Mesendoderm (in vitro differentiated cells): ENCODE measurements around the gene TREM1.
A peak's percentile ranks its signal among the peaks of the same experiment; 100 is the strongest.

Experiments used
- DNase-seq: peaks from one replicate; pipeline ENCODE4 v3.0.0; 2013
- H2AK5ac ChIP-seq: 2 replicates; pipeline ENCODE4 v1.6.1; 2013; ENCODE audit warnings: low read length, inconsistent platforms
- H2BK120ac ChIP-seq: 2 replicates; pipeline ENCODE4 v1.6.1; 2013; ENCODE audit warnings: low read depth, mild to moderate bottlenecking, low read length, moderate library complexity, mixed read lengths
- H2BK15ac ChIP-seq: replicated peaks from 2 replicates; pipeline ENCODE4 v1.6.1; 2013; ENCODE audit warnings: low read depth, mild to moderate bottlenecking, moderate library complexity
- H2BK5ac ChIP-seq: 2 replicates; pipeline ENCODE4 v1.6.1; 2013; ENCODE audit warnings: low read length, inconsistent platforms
- H3K18ac ChIP-seq: 2 replicates; pipeline ENCODE4 v1.6.1; 2013; ENCODE audit warnings: mild to moderate bottlenecking, low read length, mixed read lengths
- H3K23ac ChIP-seq: one replicate; pipeline ENCODE4 v1.6.1; 2013; ENCODE audit warnings: low read length
- H3K27ac ChIP-seq: 2 replicates; pipeline ENCODE4 v1.5.1; 2013; ENCODE audit warnings: low read depth, mild to moderate bottlenecking, inconsistent platforms, low read length, moderate library complexity
- H3K27me3 ChIP-seq: 2 replicates; pipeline ENCODE4 v1.6.1; 2013; ENCODE audit warnings: low read length, control low read depth, mild to moderate bottlenecking, inconsistent platforms; ENCODE audit not compliant: insufficient read depth, poor library complexity
- H3K36me3 ChIP-seq: 2 replicates; pipeline ENCODE4 v1.6.1; 2013; ENCODE audit warnings: low read length, inconsistent platforms; ENCODE audit not compliant: control insufficient read depth, insufficient read depth
- H3K4ac ChIP-seq: one replicate; pipeline ENCODE4 v1.6.1; 2013; ENCODE audit warnings: low read depth, mild to moderate bottlenecking, low read length, moderate library complexity
- H3K4me1 ChIP-seq: 2 replicates; pipeline ENCODE4 v1.6.1; 2013; ENCODE audit warnings: low read depth, low read length, inconsistent platforms; ENCODE audit not compliant: control insufficient read depth
- H3K4me2 ChIP-seq: 2 replicates; pipeline ENCODE4 v1.6.1; 2013; ENCODE audit warnings: low read length
- H3K4me3 ChIP-seq: 2 replicates; pipeline ENCODE4 v1.5.1; 2013; ENCODE audit warnings: mild to moderate bottlenecking, low read length
- H3K56ac ChIP-seq: one replicate; pipeline ENCODE4 v1.6.1; 2013; ENCODE audit warnings: low read length
- H3K79me1 ChIP-seq: 2 replicates; pipeline ENCODE4 v1.6.1; 2013; ENCODE audit warnings: low read length, inconsistent platforms
- H3K79me2 ChIP-seq: 2 replicates; pipeline ENCODE4 v1.6.1; 2013; ENCODE audit warnings: mild to moderate bottlenecking, low read length; ENCODE audit not compliant: control insufficient read depth, insufficient read depth
- H3K9ac ChIP-seq: 2 replicates; pipeline ENCODE4 v1.6.1; 2013; ENCODE audit warnings: low read length, inconsistent platforms
- H4K5ac ChIP-seq: one replicate; pipeline ENCODE4 v1.6.1; 2013; ENCODE audit warnings: low read length
- H4K8ac ChIP-seq: one replicate; pipeline ENCODE4 v1.6.1; 2013; ENCODE audit warnings: low read depth, mild to moderate bottlenecking, control low read depth, low read length, moderate library complexity
- WGBS: extraction: QIAGEN DNeasy Blood & Tissue Kit; methylation state at CpG from one replicate; pipeline ENCODE4 v1.1.7; 2013; ENCODE audit warnings: low lambda C conversion rate, missing lambda C conversion rate; ENCODE audit not compliant: insufficient coverage; ENCODE audit errors: extremely low coverage; 5-methylcytosine and 5-hydroxymethylcytosine counted together

TREM1 gene

GRCh38 chr6:41289815-41290214 is 3.3 kb upstream of the TREM1 start:
- Histone ChIP-seq H3K56ac (no peak overlapping the region), H3K18ac (no peak overlapping the region), H3K27ac (no peak overlapping the region), H2BK15ac (no peak overlapping the region), H3K27me3 (no peaks in the 10 kb centered on the region), H3K4me2 (no peak overlapping the region), H3K79me2 (no peaks in the 10 kb centered on the region), H2BK120ac (no peak overlapping the region), H2AK5ac (no peak overlapping the region), H4K5ac (no peak overlapping the region), H2BK5ac (no peak overlapping the region), H3K79me1 (no peaks in the 10 kb centered on the region), H3K4ac (no peak overlapping the region), H3K4me1 (no peaks in the 10 kb centered on the region), H4K8ac (no peak overlapping the region), H3K36me3 (no peaks in the 10 kb centered on the region), H3K4me3 (no peak overlapping the region), H3K23ac (no peak overlapping the region), H3K9ac (no peak overlapping the region)
- WGBS, result no CpG with 5 or more reads among the region's 4 CpGs
- peak; percentile 14 for DNase-seq

- H3K4me3 ChIP-seq, result no peak overlapping the region
- H3K4me2 ChIP-seq, result no peak overlapping the region
- H3K18ac ChIP-seq, result no peak overlapping the region
- H2BK5ac ChIP-seq, result no peak overlapping the region
- no peak overlapping the region for H4K5ac ChIP-seq
- H3K4me1 ChIP-seq, result no peaks in the 10 kb centered on the region
- H3K56ac ChIP-seq, result no peak overlapping the region
- H3K23ac ChIP-seq, result no peak overlapping the region
- no peak overlapping the region for H2BK15ac ChIP-seq
- H3K36me3 ChIP-seq, result no peaks in the 10 kb centered on the region
- no peak overlapping the region for H4K8ac ChIP-seq
- H3K79me2 ChIP-seq, result no peaks in the 10 kb centered on the region
- no peak overlapping the region for H3K27ac ChIP-seq
- no peak overlapping the region for H2BK120ac ChIP-seq
- H3K9ac ChIP-seq, result no peak overlapping the region
- H3K27me3 ChIP-seq, result no peaks in the 10 kb centered on the region
- no peak for DNase-seq
- WGBS, result no CpG with 5 or more reads among the region's 2 CpGs
- H3K4ac ChIP-seq, result no peak overlapping the region
- no peaks in the 10 kb centered on the region for H3K79me1 ChIP-seq
- H2AK5ac ChIP-seq, result no peak overlapping the region
Measured at GRCh38 chr6:41288754-41289129, 2.3 kb upstream of the TREM1 start.

- Histone ChIP-seq H2BK120ac (no peak overlapping the region), H3K18ac (no peak overlapping the region), H3K4me2 (no peak overlapping the region), H3K27me3 (no peaks in the 10 kb centered on the region), H2BK15ac (no peak overlapping the region), H3K79me1 (no peaks in the 10 kb centered on the region), H2BK5ac (no peak overlapping the region), H3K4ac (no peak overlapping the region), H3K23ac (no peak overlapping the region), H3K36me3 (no peaks in the 10 kb centered on the region), H4K8ac (no peak overlapping the region), H3K4me3 (no peak overlapping the region), H3K27ac (no peak overlapping the region), H3K79me2 (no peaks in the 10 kb centered on the region), H3K4me1 (no peaks in the 10 kb centered on the region), H3K56ac (no peak overlapping the region), H2AK5ac (no peak overlapping the region), H4K5ac (no peak overlapping the region), H3K9ac (no peak overlapping the region)
- WGBS, result no CpG with 5 or more reads among the region's 6 CpGs
- DNase-seq, result no peak
Measured at GRCh38 chr6:41288030-41288753, 1.7 kb upstream of the TREM1 start.

GRCh38 chr6:41284726-41285125 is 1.8 kb downstream of the TREM1 start:
- Histone ChIP-seq H2BK120ac (no peak overlapping the region), H3K36me3 (no peaks in the 10 kb centered on the region), H2BK15ac (no peak overlapping the region), H3K79me2 (no peaks in the 10 kb centered on the region), H4K8ac (no peak overlapping the region), H3K27ac (no peak overlapping the region), H3K4ac (no peak overlapping the region), H3K27me3 (no peaks in the 10 kb centered on the region), H4K5ac (no peak overlapping the region), H2BK5ac (no peak overlapping the region), H3K4me3 (no peak overlapping the region), H3K4me2 (no peak overlapping the region), H3K9ac (no peak overlapping the region), H2AK5ac (no peak overlapping the region), H3K79me1 (no peaks in the 10 kb centered on the region), H3K18ac (no peak overlapping the region), H3K23ac (no peak overlapping the region), H3K4me1 (no peaks in the 10 kb centered on the region), H3K56ac (no peak overlapping the region)
- peak; percentile 45 for DNase-seq
- WGBS, result no CpG with 5 or more reads among the region's 1 CpG

- Histone ChIP-seq H3K56ac (no peak overlapping the region), H3K79me1 (no peaks in the 10 kb centered on the region), H3K4me3 (no peak overlapping the region), H2BK120ac (no peak overlapping the region), H3K27me3 (no peaks in the 10 kb centered on the region), H2BK5ac (no peak overlapping the region), H4K5ac (no peak overlapping the region), H3K23ac (no peak overlapping the region), H2BK15ac (no peak overlapping the region), H2AK5ac (no peak overlapping the region), H3K18ac (no peak overlapping the region), H3K4me1 (no peaks in the 10 kb centered on the region), H3K79me2 (no peaks in the 10 kb centered on the region), H3K27ac (no peak overlapping the region), H3K4ac (no peak overlapping the region), H3K9ac (no peak overlapping the region), H3K36me3 (no peaks in the 10 kb centered on the region), H4K8ac (no peak overlapping the region), H3K4me2 (no peak overlapping the region)
- no CpG with 5 or more reads among the region's 3 CpGs for WGBS
- DNase-seq, result no peak
Measured at GRCh38 chr6:41283600-41283999, 2.9 kb downstream of the TREM1 start.
